Cardiac fibroblast (primary cell): ENCODE results near the gene C4orf50.

ENCODE experiments used
- DNase-seq, 2 donors: peaks; one replicate each; pipeline versions ENCODE4 v3.0.0 to v3.0.0-alpha.2; 2010; ENCODE audit warnings: low read depth in 2 of 2
- H3K4me3 ChIP-seq, 2 donors: replicated peaks in 1 of 2; 1 replicate in 1 of 2; 2 replicates in 1 of 2; pipeline ENCODE4 v1.5.1; 2011; ENCODE audit warnings: low read depth in 2 of 2, low read length in 2 of 2, mild to moderate bottlenecking in 2 of 2, moderate library complexity in 1 of 2
- CTCF ChIP-seq: IDR thresholded peaks from one replicate; pipeline ENCODE4 v1.5.1; 2011; ENCODE audit warnings: low read depth, mild to moderate bottlenecking, low read length, inconsistent platforms

C4orf50 gene

GRCh38 chr4:5931526-5931925, 86.7 kb downstream of the C4orf50 start:
- no peak overlapping the region for H3K4me3 ChIP-seq
- no peak for TF ChIP-seq CTCF
- no peak for DNase-seq

- no peak overlapping the region for H3K4me3 ChIP-seq
- DNase-seq: no peak
- TF ChIP-seq CTCF: no peak
Measured at GRCh38 chr4:5930876-5931275, 87.4 kb downstream of the C4orf50 start.

- DNase-seq: no peak
- TF ChIP-seq CTCF: no peak
Measured at GRCh38 chr4:5930456-5930855, 87.8 kb downstream of the C4orf50 start.

GRCh38 chr4:5928844-5929420, 89.3 kb downstream of the C4orf50 start:
- no peak overlapping the region for H3K4me3 ChIP-seq
- no peak for DNase-seq
- no peak for TF ChIP-seq CTCF

More at GRCh38 chr4:5930456-5930855, 87.8 kb downstream of the C4orf50 start:
- H3K4me3 ChIP-seq: no peak overlapping the region

- no peak overlapping the region for H3K4me3 ChIP-seq
- DNase-seq: no peak
- no peak for TF ChIP-seq CTCF
Measured at GRCh38 chr4:5928274-5928673, 90.0 kb downstream of the C4orf50 start.

- TF ChIP-seq CTCF: no peak
Measured at GRCh38 chr4:5927747-5928146, 90.5 kb downstream of the C4orf50 start.

GRCh38 chr4:5927116-5927515, 91.1 kb downstream of the C4orf50 start:
- TF ChIP-seq CTCF: no peak
- H3K4me3 ChIP-seq: no peak overlapping the region

More at GRCh38 chr4:5927747-5928146, 90.5 kb downstream of the C4orf50 start:
- no peak for DNase-seq
- H3K4me3 ChIP-seq: no peak overlapping the region

More at GRCh38 chr4:5927116-5927515, 91.1 kb downstream of the C4orf50 start:
- DNase-seq: no peak
